ENCODE measurements around the gene CLSTN1.
"Not testable (repeated sequence)": the region's sequence is repeated elsewhere in the genome, so short reads cannot be mapped to it uniquely, and the experiment has no call there.

The CLSTN1 gene

GRCh38 chr1:9728451-9729295, 95.1 kb downstream of the CLSTN1 start:
- DNase-seq: peak; percentile 82

DNA sequence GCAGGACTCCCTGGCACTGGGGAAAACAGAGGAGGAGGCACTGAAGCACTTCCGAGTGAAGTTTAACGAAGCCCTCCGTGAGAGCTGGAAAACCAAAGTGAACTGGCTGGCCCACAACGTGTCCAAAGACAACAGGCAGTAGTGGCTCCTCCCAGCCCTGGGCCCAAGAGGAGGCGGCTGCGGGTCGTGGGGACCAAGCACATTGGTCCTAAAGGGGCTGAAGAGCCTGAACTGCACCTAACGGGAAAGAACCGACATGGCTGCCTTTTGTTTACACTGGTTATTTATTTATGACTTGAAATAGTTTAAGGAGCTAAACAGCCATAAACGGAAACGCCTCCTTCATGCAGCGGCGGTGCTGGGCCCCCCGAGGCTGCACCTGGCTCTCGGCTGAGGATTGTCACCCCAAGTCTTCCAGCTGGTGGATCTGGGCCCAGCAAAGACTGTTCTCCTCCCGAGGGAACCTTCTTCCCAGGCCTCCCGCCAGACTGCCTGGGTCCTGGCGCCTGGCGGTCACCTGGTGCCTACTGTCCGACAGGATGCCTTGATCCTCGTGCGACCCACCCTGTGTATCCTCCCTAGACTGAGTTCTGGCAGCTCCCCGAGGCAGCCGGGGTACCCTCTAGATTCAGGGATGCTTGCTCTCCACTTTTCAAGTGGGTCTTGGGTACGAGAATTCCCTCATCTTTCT, 96.7 kb downstream of the CLSTN1 start:
- no peak for DNase-seq

DNA sequence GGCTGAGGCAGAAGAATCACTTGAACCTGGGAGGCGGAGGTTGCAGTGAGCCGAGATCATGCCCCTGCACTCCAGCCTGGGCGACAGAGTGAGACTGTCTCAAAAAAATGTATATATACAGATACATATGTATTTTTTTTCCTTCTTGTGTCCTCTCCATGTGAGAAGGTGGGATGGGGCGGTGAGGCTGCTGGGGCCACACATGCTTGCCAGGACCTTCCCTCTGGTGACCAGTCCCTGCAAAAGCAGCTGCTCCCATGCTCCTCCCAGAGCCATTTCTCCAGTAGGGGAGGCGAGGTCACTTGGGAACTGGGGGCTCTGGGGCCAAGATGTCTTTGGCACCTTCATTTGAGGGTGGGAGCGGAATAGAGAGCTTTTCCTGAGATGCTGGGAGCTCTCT, 97.4 kb downstream of the CLSTN1 start:
- no peak for DNase-seq

DNA sequence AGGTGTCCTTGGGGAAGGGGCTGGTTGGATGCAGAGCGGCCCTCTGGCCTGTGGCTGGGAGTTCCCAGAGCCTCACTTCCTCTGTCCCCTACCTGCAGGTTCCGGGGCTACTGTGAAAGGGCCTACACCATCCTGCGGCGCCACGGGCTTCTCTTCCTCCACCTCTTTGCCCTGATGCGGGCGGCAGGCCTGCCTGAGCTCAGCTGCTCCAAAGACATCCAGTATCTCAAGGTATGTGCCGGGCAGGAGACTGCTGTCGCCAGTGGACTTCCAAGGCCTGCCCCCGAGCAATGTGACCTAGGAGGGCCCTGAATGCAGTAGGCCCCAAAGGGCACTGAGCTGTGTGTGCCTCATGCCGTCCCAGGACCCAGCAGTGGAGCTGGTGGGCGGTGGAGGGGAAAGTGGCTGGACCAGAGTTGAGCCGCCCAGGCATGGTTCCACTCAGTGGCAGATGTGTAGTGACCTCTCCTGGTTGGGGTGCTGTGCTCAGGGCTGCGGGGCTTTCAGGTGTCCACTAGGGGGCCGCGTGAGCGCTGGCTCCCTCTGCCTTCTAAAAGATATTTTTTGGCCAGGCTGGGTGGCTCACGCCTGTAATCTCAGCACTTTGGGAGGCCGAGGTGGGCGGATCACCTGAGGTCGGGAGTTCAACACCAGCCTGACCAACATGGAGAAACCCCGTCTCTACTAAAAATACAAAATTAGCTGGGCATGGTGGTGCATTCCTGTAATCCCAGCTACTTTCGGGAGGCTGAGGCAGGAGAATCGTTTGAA, 98.9 kb downstream of the CLSTN1 start:
- DNase-seq: peak; percentile 68

DNA sequence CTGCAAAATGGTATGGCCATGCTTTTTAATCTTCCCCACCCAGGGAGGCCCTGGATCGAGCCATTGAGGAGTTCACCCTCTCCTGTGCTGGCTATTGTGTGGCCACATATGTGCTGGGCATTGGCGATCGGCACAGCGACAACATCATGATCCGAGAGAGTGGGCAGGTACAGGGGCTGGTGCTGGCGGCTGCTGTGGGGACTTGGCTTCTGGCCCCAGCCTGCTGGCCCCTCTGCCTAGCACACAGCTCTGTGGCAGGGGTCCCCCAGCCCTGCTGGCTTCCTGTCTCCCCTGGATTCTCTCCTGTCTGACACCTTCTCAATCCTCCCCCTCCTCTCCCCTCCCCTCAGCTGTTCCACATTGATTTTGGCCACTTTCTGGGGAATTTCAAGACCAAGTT, 99.8 kb downstream of the CLSTN1 start:
- DNase-seq: no peak

DNA sequence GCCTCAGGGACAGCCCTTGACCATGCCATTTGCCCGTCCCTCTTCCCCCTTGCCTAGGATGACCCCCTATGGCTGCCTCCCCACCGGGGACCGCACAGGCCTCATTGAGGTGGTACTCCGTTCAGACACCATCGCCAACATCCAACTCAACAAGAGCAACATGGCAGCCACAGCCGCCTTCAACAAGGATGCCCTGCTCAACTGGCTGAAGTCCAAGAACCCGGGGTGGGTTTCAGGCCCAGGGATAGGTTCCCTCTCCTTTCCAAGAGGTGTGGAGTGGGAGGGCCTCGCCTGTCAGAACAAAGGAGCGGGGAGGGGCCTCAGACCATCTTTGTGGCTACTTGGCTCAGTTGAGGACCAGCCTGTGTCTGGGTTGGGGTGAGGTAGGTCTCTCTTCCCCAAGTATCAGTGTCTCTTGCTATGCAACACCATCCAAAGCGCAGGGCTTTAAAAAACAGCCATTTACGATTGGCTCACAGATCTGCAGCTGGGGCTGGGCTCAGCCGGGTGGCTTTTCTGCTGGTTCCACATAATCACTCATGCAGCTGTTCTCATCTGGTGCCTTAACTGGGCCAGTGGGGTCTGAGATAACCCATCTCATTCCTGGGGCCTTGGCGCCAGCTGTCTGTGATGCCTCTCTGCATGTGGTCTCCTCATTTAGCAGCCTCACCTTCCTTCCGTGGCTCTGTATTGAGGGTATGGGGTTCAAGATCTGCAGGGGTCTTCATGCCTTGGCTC, 100.5 kb downstream of the CLSTN1 start:
- DNase-seq: no peak

GRCh38 chr1:9722378-9722749, 101.4 kb downstream of the CLSTN1 start:
- DNase-seq: no peak

GRCh38 chr1:9721606-9722377, 102.0 kb downstream of the CLSTN1 start:
- peak; percentile 55 for DNase-seq

GRCh38 chr1:9720785-9721605, 102.8 kb downstream of the CLSTN1 start:
- no peak for DNase-seq

GRCh38 chr1:9719978-9720722, 103.6 kb downstream of the CLSTN1 start:
- no peak for DNase-seq

- no peak for DNase-seq
These were observed 105.6 kb downstream of the CLSTN1 start for GRCh38 chr1:9718006-9718680.

DNA sequence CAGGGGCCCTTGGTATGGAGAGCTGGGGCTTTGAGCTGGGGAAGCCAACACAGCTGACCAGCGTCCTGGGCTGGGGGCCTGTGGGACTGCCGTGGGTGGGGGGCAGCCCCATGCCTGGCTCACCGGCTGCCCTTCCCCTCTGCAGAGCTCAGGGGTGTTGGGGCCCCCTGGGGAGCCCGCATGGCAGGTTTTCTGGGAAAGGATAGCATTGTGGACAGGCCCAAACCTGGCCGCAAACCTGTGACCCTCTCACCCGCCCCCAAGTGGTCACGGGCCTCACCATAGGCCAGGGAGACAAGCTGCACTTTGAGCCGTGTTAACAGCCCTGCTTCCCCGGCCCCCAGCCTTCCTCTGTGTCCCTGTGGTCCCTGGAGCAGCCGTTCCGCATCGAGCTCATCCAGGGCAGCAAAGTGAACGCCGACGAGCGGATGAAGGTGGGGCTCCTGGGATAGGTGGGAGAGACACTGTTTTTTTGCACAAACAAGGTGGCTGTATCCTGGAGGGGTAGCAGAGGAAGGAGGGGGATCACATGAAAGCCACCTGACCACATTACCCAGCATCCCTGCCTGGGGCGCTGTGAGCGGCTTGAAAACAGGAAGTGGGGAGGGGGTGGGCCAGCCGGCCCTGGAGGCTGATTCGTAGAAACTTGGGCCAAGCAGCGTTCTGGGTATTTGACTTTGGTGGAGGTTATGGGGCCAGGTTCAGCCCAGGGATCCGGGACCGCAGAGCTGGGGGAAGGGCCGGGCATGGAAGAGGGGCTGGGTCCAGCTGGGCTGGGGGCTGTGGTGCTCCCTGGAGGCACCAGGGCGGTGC, 106.4 kb downstream of the CLSTN1 start:
- DNase-seq: peak; percentile 96

- peak; percentile 39 for DNase-seq
These were observed 107.2 kb downstream of the CLSTN1 start for GRCh38 chr1:9716404-9717192.

DNA sequence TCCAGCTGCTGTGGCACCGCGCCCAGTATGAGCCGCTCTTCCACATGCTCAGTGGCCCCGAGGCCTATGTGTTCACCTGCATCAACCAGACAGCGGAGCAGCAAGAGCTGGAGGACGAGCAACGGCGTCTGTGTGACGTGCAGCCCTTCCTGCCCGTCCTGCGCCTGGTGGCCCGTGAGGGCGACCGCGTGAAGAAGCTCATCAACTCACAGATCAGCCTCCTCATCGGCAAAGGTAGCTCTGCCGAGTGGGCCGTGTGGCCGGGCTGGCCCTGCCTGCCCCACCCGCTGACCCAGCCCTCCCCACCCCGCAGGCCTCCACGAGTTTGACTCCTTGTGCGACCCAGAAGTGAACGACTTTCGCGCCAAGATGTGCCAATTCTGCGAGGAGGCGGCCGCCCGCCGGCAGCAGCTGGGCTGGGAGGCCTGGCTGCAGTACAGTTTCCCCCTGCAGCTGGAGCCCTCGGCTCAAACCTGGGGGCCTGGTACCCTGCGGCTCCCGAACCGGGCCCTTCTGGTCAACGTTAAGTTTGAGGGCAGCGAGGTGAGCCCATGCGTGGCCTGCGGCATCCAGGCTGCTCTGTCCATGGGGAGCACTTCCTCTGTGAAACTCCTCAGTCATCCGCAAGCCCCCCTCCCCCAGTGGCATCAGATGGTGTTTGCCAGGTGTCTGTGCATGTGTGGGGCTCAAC, 108.1 kb downstream of the CLSTN1 start:
- DNase-seq: peak; percentile 52

- no peak for DNase-seq
These were observed 109.5 kb downstream of the CLSTN1 start for GRCh38 chr1:9714257-9714718.

DNA sequence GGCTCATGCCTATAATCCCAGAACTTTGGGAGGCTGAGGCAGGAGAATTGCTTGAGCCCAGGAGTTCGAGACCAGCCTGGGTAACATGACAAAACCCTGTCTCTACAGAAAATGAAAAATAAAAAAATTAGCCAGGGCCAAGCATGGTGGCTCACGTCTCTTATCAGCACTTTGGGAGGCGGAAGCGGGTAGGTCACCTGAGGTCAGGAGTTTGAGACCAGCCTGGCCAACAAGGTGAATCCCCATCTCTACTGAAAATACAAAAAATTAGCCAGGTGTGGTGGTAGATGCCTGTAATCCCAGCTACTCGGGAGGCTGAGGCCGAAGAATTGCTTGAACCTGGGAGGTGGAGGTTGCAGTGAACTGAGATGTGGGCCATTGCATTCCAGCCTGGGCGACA, 111.0 kb downstream of the CLSTN1 start:
- not testable (repeated sequence) for DNase-seq

GRCh38 chr1:9711466-9712020, 112.2 kb downstream of the CLSTN1 start:
- DNase-seq: no peak
